ENCODE measurements around the gene GTPBP2. TPM values are rescaled to one million over a fixed set of nuclear protein-coding genes. Genes with fewer than 3 reads are reported as not detected.

Gene GTPBP2
- total and polyA plus RNA-seq, 2 of the 13 experiments (the other 11 are each of a cell fraction or from before 2014, with no cell fraction given): 26.9 to 88.2 TPM

DNA sequence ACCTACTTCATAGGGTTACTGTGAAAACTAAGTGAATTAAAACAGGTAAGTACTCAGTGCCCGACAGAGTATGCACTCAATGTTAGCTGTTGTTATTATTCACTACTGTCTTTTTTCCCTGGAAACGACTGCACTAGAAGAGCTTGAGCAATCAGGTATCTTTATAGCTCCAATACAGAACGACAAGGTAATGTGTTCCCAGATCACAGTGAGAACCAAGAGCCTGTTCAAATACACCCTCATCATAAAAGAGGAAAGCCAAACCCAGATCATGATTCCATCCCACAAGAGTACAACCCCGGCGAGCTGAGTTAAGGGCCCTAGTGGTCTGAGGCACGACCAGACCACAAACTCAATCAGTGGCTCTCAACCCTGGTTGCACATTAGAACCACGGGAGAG lies 48.7 kb upstream of the GTPBP2 start:
- H3K36me3 ChIP-seq (replicated peaks in 1 of 2; ENCODE audit: control insufficient read depth in 1 of 2, insufficient read depth in 2 of 2, low read length in 2 of 2): peaks cover 66 to 97% of the 10 kb centered on the region in 2 experiments
- no peak overlapping the region for H2AFZ ChIP-seq (ENCODE audit: low read length)
- BruUV-seq (replicated peaks): no TSS peak
- ATAC-seq (no peak), FAIRE-seq (no peak), DNase-seq (ENCODE audit: low spot score) (no peak)
- H3K27me3 ChIP-seq (ENCODE audit: control insufficient read depth in 1 of 2, insufficient read depth in 2 of 2, low read length in 2 of 2): no peaks in the 10 kb centered on the region
- TF ChIP-seq YY1 (IDR thresholded peaks at IDR 0.05; ENCODE audit: insufficient read depth, insufficient replicate concordance, low read depth, low read length) (no peak), JUND (CRISPR knock-in tag; IDR thresholded peaks at IDR 0.05) (no peak), ZSCAN12 (CRISPR knock-in tag; IDR thresholded peaks at IDR 0.05) (no peak), FOXK2 (IDR thresholded peaks at IDR 0.05) (no peak), ZNF619 (CRISPR knock-in tag; IDR thresholded peaks at IDR 0.05) (no peak), ZNF350 (CRISPR knock-in tag; IDR thresholded peaks at IDR 0.05; ENCODE audit: borderline replicate concordance, low read depth) (no peak), GATA4 (IDR thresholded peaks at IDR 0.05; ENCODE audit: borderline replicate concordance, low read depth) (no peak), ZBTB7A (CRISPR knock-in tag; IDR thresholded peaks at IDR 0.05) (no peak), CHD2 (IDR thresholded peaks at IDR 0.05; ENCODE audit: low read depth, low read length) (no peak)
- TF ChIP-seq, protein P1, sequence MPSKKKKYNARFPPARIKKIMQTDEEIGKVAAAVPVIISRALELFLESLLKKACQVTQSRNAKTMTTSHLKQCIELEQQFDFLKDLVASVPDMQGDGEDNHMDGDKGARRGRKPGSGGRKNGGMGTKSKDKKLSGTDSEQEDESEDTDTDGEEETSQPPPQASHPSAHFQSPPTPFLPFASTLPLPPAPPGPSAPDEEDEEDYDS (CRISPR knock-in tag; IDR thresholded peaks at IDR 0.05): no peak
- TF ChIP-seq, protein P2, sequence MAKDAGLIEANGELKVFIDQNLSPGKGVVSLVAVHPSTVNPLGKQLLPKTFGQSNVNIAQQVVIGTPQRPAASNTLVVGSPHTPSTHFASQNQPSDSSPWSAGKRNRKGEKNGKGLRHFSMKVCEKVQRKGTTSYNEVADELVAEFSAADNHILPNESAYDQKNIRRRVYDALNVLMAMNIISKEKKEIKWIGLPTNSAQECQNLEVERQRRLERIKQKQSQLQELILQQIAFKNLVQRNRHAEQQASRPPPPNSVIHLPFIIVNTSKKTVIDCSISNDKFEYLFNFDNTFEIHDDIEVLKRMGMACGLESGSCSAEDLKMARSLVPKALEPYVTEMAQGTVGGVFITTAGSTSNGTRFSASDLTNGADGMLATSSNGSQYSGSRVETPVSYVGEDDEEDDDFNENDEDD (CRISPR knock-in tag; IDR thresholded peaks at IDR 0.05; ENCODE audit: borderline replicate concordance): no peak
- TF ChIP-seq, protein P3, sequence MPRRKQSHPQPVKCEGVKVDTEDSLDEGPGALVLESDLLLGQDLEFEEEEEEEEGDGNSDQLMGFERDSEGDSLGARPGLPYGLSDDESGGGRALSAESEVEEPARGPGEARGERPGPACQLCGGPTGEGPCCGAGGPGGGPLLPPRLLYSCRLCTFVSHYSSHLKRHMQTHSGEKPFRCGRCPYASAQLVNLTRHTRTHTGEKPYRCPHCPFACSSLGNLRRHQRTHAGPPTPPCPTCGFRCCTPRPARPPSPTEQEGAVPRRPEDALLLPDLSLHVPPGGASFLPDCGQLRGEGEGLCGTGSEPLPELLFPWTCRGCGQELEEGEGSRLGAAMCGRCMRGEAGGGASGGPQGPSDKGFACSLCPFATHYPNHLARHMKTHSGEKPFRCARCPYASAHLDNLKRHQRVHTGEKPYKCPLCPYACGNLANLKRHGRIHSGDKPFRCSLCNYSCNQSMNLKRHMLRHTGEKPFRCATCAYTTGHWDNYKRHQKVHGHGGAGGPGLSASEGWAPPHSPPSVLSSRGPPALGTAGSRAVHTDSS (CRISPR knock-in tag; conservative IDR thresholded peaks at IDR 0.05): no peak
- TF ChIP-seq, protein P4, sequence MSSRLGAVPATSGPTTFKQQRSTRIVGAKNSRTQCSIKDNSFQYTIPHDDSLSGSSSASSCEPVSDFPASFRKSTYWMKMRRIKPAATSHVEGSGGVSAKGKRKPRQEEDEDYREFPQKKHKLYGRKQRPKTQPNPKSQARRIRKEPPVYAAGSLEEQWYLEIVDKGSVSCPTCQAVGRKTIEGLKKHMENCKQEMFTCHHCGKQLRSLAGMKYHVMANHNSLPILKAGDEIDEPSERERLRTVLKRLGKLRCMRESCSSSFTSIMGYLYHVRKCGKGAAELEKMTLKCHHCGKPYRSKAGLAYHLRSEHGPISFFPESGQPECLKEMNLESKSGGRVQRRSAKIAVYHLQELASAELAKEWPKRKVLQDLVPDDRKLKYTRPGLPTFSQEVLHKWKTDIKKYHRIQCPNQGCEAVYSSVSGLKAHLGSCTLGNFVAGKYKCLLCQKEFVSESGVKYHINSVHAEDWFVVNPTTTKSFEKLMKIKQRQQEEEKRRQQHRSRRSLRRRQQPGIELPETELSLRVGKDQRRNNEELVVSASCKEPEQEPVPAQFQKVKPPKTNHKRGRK (CRISPR knock-in tag; IDR thresholded peaks at IDR 0.05): no peak
- WGBS (ENCODE audit: low lambda C conversion rate): 93% methylated on average over 7 of the region's 7 CpGs
- no peak overlapping the region for H3K9ac ChIP-seq (ENCODE audit: insufficient read depth, low read depth, low read length)
- intact Hi-C loops (cut with micrococcal nuclease; ENCODE audit: unreplicated experiment) (no loop called here), in situ Hi-C loops (cut with HindIII; ENCODE audit: extremely low pct_ligation_motif_present, low pct_unique_long_range_greater_than_20kb) (no loop called here)
- CTCF ChIA-PET (ENCODE audit: low intra/inter-chr PET ratio, low total read pairs): no interaction called here
- H4K20me1 ChIP-seq (ENCODE audit: insufficient read depth, low read length): peaks cover 2% of the 10 kb centered on the region; the same call in 1 of the 2 replicates
- no peak overlapping the region for H3K27ac ChIP-seq (ENCODE audit: extremely low read length, insufficient read depth, low read length)
- H3K4me2 ChIP-seq (ENCODE audit: low read depth, low read length): no peak overlapping the region
- H3K4me3 ChIP-seq (replicated peaks in 1 of 3; ENCODE audit: insufficient read depth in 1 of 3, low read depth in 2 of 3, low read length in 3 of 3): no peak overlapping the region
- POLR2A ChIA-PET: no interaction called here
- peaks cover 14% of the 10 kb centered on the region for H3K4me1 ChIP-seq (ENCODE audit: insufficient read depth, low read length)
- peaks cover 20% of the 10 kb centered on the region for H3K79me2 ChIP-seq (ENCODE audit: insufficient read depth, low read length)
- no peaks in the 10 kb centered on the region for H3K9me3 ChIP-seq (ENCODE audit: low read length)
